Dermis blood vessel endothelial cell (primary cell): ENCODE measurements around the gene CARD19. TPM values are rescaled to one million over a fixed set of nuclear protein-coding genes. Genes with fewer than 3 reads are reported as not detected.
A peak's percentile ranks its signal among the peaks of the same experiment; 100 is the strongest.

Source experiments
- DNase-seq: peaks from one replicate; pipeline ENCODE4 v3.0.0; 2010
- total RNA-seq: library from RNA; depleted of rRNA; stranded (reverse); fragments of >200 nt; gene quantifications from 2 replicates; pipeline ENCODE4 v1.2.3, GENCODE V29; 2014

CARD19 gene
- total RNA-seq, 1 donor from 2014 or later = 74.4 TPM

- no peak for DNase-seq
Observed at GRCh38 chr9:93064392-93065134, 31.5 kb upstream of the CARD19 start.

GRCh38 chr9:93065135-93065720 is 30.8 kb upstream of the CARD19 start:
- DNase-seq = no peak

GRCh38 chr9:93066978-93067603 is 28.9 kb upstream of the CARD19 start:
- DNase-seq = no peak

GRCh38 chr9:93068956-93069355 is 27.1 kb upstream of the CARD19 start:
- DNase-seq = no peak

- peak; percentile 43 for DNase-seq
Observed at GRCh38 chr9:93071464-93071863, 24.6 kb upstream of the CARD19 start.

GRCh38 chr9:93072383-93072795 is 23.6 kb upstream of the CARD19 start:
- no peak for DNase-seq

GRCh38 chr9:93076101-93076791 is 19.8 kb upstream of the CARD19 start:
- no peak for DNase-seq

GRCh38 chr9:93076792-93077128 is 19.3 kb upstream of the CARD19 start:
- no peak for DNase-seq

GRCh38 chr9:93077367-93077766 is 18.6 kb upstream of the CARD19 start:
- DNase-seq = no peak

- no peak for DNase-seq
Observed at GRCh38 chr9:93077811-93078210, 18.2 kb upstream of the CARD19 start.

- DNase-seq = no peak
Observed at GRCh38 chr9:93079371-93079770, 16.6 kb upstream of the CARD19 start.

GRCh38 chr9:93080406-93080805 is 15.6 kb upstream of the CARD19 start:
- no peak for DNase-seq

GRCh38 chr9:93081081-93081529 is 14.9 kb upstream of the CARD19 start:
- no peak for DNase-seq

GRCh38 chr9:93081931-93082330 is 14.1 kb upstream of the CARD19 start:
- DNase-seq = no peak

- DNase-seq = no peak
Observed at GRCh38 chr9:93082841-93083411, 13.1 kb upstream of the CARD19 start.

- no peak for DNase-seq
Observed at GRCh38 chr9:93083592-93084470, 12.2 kb upstream of the CARD19 start.

GRCh38 chr9:93084471-93084881 is 11.5 kb upstream of the CARD19 start:
- no peak for DNase-seq

- DNase-seq = no peak
Observed at GRCh38 chr9:93085676-93086075, 10.3 kb upstream of the CARD19 start.

GRCh38 chr9:93086447-93087224 is 9.4 kb upstream of the CARD19 start:
- no peak for DNase-seq

- no peak for DNase-seq
Observed at GRCh38 chr9:93087971-93088655, 7.9 kb upstream of the CARD19 start.

GRCh38 chr9:93088656-93089015 is 7.4 kb upstream of the CARD19 start:
- DNase-seq = no peak
